HepG2 (cell line): ENCODE results near the gene ZBTB22. TPM values are rescaled to one million over a fixed set of nuclear protein-coding genes. Genes with fewer than 3 reads are reported as not detected.

Experiments
- DNMT3B ChIP-seq: conservative IDR thresholded peaks from 2 replicates; pipeline ENCODE4 v1.6.1; 2016; ENCODE audit warnings: missing biosample characterization, control low read depth
- ELF1 ChIP-seq: sonication (generic); formaldehyde crosslinking; IDR thresholded peaks from 2 replicates; pipeline ENCODE4 v1.4.0; 2020; ENCODE audit warnings: missing genetic modification reagents
- ELF3 ChIP-seq: IDR thresholded peaks from 2 replicates; pipeline ENCODE4 v1.6.1; 2016; ENCODE audit warnings: missing genetic modification reagents, missing compliant biosample characterization
- ELK4 ChIP-seq: sonication (generic); formaldehyde crosslinking; IDR thresholded peaks from 2 replicates; pipeline ENCODE4 v1.9.0; 2021; ENCODE audit warnings: missing genetic modification reagents, borderline replicate concordance
- FOXM1 ChIP-seq: sonication (generic); formaldehyde crosslinking; IDR thresholded peaks from 2 replicates; pipeline ENCODE4 v1.5.0; 2020; ENCODE audit warnings: missing genetic modification reagents
- GLI4 ChIP-seq: sonication (generic); formaldehyde crosslinking; IDR thresholded peaks from 2 replicates; pipeline ENCODE4 v1.5.1; 2020; ENCODE audit warnings: missing genetic modification reagents, mild to moderate bottlenecking, moderate library complexity, borderline replicate concordance
- GTF2F1 ChIP-seq: fragments of 150-350 bp; IDR thresholded peaks from 2 replicates; pipeline ENCODE4 v1.6.1; 2014; ENCODE audit warnings: low read length
- HNRNPL ChIP-seq: fragments of 200-400 bp; formaldehyde crosslinking; IDR thresholded peaks from 2 replicates; pipeline ENCODE4 v1.6.1; 2017; ENCODE audit warnings: mild to moderate bottlenecking, low read depth, low read length
- KDM5B ChIP-seq: sonication (generic); formaldehyde crosslinking; IDR thresholded peaks from 2 replicates; pipeline ENCODE4 v1.4.0; 2020; ENCODE audit warnings: missing genetic modification reagents, mild to moderate bottlenecking, borderline replicate concordance
- NR3C1 ChIP-seq: sonication (generic); formaldehyde crosslinking; IDR thresholded peaks from 2 replicates; pipeline ENCODE4 v1.4.0; 2020; ENCODE audit warnings: missing genetic modification reagents
- PHF5A ChIP-seq: IDR thresholded peaks from one replicate; pipeline ENCODE4 v1.6.1; 2018; ENCODE audit warnings: low read depth, missing genetic modification reagents; ENCODE audit not compliant: unreplicated experiment
- REPIN1 ChIP-seq: sonication (generic); formaldehyde crosslinking; IDR thresholded peaks from 2 replicates; pipeline ENCODE4 v1.8.0; 2022; ENCODE audit warnings: missing genetic modification reagents, low read depth, mild to moderate bottlenecking, borderline replicate concordance
- SMC3 ChIP-seq: IDR thresholded peaks from 2 replicates; pipeline ENCODE4 v1.6.1; 2011; ENCODE audit warnings: low read length, improper control_type of control experiment
- SMYD3 ChIP-seq: sonication (generic); formaldehyde crosslinking; IDR thresholded peaks from 2 replicates; pipeline ENCODE4 v1.8.1; 2023; ENCODE audit warnings: mild to moderate bottlenecking, missing genetic modification reagents
- STAG1 ChIP-seq: sonication (generic); formaldehyde crosslinking; IDR thresholded peaks from 2 replicates; pipeline ENCODE4 v1.4.0; 2020; ENCODE audit warnings: missing genetic modification reagents
- TERF1 ChIP-seq: sonication (generic); formaldehyde crosslinking; IDR thresholded peaks from 2 replicates; pipeline ENCODE4 v1.8.0; 2022; ENCODE audit warnings: mild to moderate bottlenecking, missing genetic modification reagents, moderate library complexity
- U2AF2 ChIP-seq: fragments of 200-400 bp; formaldehyde crosslinking; IDR thresholded peaks from 2 replicates; pipeline ENCODE4 v1.6.1; 2017; ENCODE audit warnings: low read depth, mild to moderate bottlenecking, low read length
- ZC3H13 ChIP-seq: sonication (generic); formaldehyde crosslinking; IDR thresholded peaks from 2 replicates; pipeline ENCODE4 v1.8.1; 2023; ENCODE audit warnings: mild to moderate bottlenecking, missing genetic modification reagents, moderate library complexity
- ZKSCAN1 ChIP-seq: fragments of 150-350 bp; IDR thresholded peaks from 2 replicates; pipeline ENCODE4 v1.6.1; 2014; ENCODE audit warnings: low read length
- ZMYM4 ChIP-seq: sonication (generic); formaldehyde crosslinking; IDR thresholded peaks from 2 replicates; pipeline ENCODE4 v1.8.1; 2023; ENCODE audit warnings: mild to moderate bottlenecking, missing genetic modification reagents
- ZNF234 ChIP-seq: sonication (generic); formaldehyde crosslinking; conservative IDR thresholded peaks from 2 replicates; pipeline ENCODE4 v1.5.1; 2020; ENCODE audit warnings: mild to moderate bottlenecking, missing genetic modification reagents
- ZNF280D ChIP-seq: sonication (generic); formaldehyde crosslinking; IDR thresholded peaks from 2 replicates; pipeline ENCODE4 v1.5.1; 2020; ENCODE audit warnings: mild to moderate bottlenecking, missing genetic modification reagents
- ZNF530 ChIP-seq: sonication (generic); formaldehyde crosslinking; IDR thresholded peaks from 2 replicates; pipeline ENCODE4 v1.5.0; 2020; ENCODE audit warnings: low read depth, mild to moderate bottlenecking, missing genetic modification reagents
- ZNF547 ChIP-seq: sonication (generic); formaldehyde crosslinking; IDR thresholded peaks from 2 replicates; pipeline ENCODE4 v1.5.1; 2020; ENCODE audit warnings: mild to moderate bottlenecking, missing genetic modification reagents
- ZNF572 ChIP-seq: sonication (generic); formaldehyde crosslinking; IDR thresholded peaks from 2 replicates; pipeline ENCODE4 v1.5.1; 2020; ENCODE audit warnings: mild to moderate bottlenecking, missing genetic modification reagents
- ZNF777 ChIP-seq: sonication (generic); formaldehyde crosslinking; IDR thresholded peaks from 2 replicates; pipeline ENCODE4 v1.4.0; 2020; ENCODE audit warnings: missing genetic modification reagents
- ZSCAN20 ChIP-seq: sonication (generic); formaldehyde crosslinking; IDR thresholded peaks from 2 replicates; pipeline ENCODE4 v1.4.0; 2020; ENCODE audit warnings: missing genetic modification reagents, mild to moderate bottlenecking, borderline replicate concordance
- polyA plus RNA-seq, 8 experiments: library from polyadenylated mRNA; depleted of rRNA in 3 of 8; stranded (reverse) in 7 of 8; unstranded in 1 of 8; fragments of >200 nt; fragmentation: Illumina TruSeq in 4 of 8; extraction: Trizol in 4 of 8; gene quantifications; 2 replicates each; pipeline versions ENCODE4 v1.2.1 to v1.2.3, GENCODE V29; 2011 to 2016; ENCODE audit warnings: low read depth in 4 of 8, missing spikeins in 1 of 8, mixed read lengths in 1 of 8; ENCODE audit not compliant: insufficient read depth in 1 of 8
- total RNA-seq, 5 experiments: library from RNA; depleted of rRNA; stranded (reverse); fragments of >200 nt; fragmentation: Illumina TruSeq; extraction: Trizol; gene quantifications; 2 replicates each; pipeline ENCODE4 v1.2.3, GENCODE V29; 2016; ENCODE audit warnings: low read depth in 1 of 5

Gene ZBTB22
- total and polyA plus RNA-seq, 2 of the 13 experiments (the other 11 are each of a cell fraction or from before 2014, with no cell fraction given) = 8.0 to 10.6 TPM

GRCh38 chr6:33277663-33278391, 39.7 kb downstream of the ZBTB22 start (continued):
- no peak for TF ChIP-seq ELK4 (CRISPR knock-in tag)
- TF ChIP-seq ZNF777 (CRISPR knock-in tag) = no peak
- no peak for TF ChIP-seq ELF3
- TF ChIP-seq ZMYM4 (CRISPR knock-in tag) = no peak
- 0 out of 2 replicates have a peak, but pooled peaks have one; percentile 32 for TF ChIP-seq REPIN1 (CRISPR knock-in tag)
- no peak for TF ChIP-seq ZKSCAN1
- no peak for TF ChIP-seq ZSCAN20
- no peak for TF ChIP-seq PHF5A (CRISPR knock-in tag)
- TF ChIP-seq STAG1 = peak; percentile 26
- TF ChIP-seq ZNF547 (CRISPR knock-in tag) = no peak
- no peak for TF ChIP-seq ZNF280D (CRISPR knock-in tag)
- no peak for TF ChIP-seq ZNF530
- TF ChIP-seq SMC3 = no peak
- TF ChIP-seq ZC3H13 (CRISPR knock-in tag) = 0 out of 2 replicates have a peak, but pooled peaks have one; percentile 4
- TF ChIP-seq FOXM1 (CRISPR knock-in tag) = no peak
- TF ChIP-seq GTF2F1 = no peak
- TF ChIP-seq U2AF2 = no peak
- TF ChIP-seq HNRNPL = 0 out of 2 replicates have a peak, but pooled peaks have one; percentile 44
- TF ChIP-seq GLI4 (CRISPR knock-in tag) = no peak
- no peak for TF ChIP-seq ELF1 (CRISPR knock-in tag)
- no peak for TF ChIP-seq DNMT3B (CRISPR knock-in tag)
- TF ChIP-seq KDM5B (CRISPR knock-in tag) = no peak
- no peak for TF ChIP-seq NR3C1
- TF ChIP-seq TERF1 (CRISPR knock-in tag) = no peak
- TF ChIP-seq SMYD3 = no peak
- no peak for TF ChIP-seq ZNF234
- no peak for TF ChIP-seq ZNF572 (CRISPR knock-in tag)
